NCI-H2227 (cell line): Measurements from ENCODE around the gene MAGIX.

ENCODE experiments used
- DNase-seq: peaks from one replicate; lab custom pipeline; 2025; ENCODE audit not compliant: unreplicated experiment; lab: John Stamatoyannopoulos, UW

Gene MAGIX

DNA sequence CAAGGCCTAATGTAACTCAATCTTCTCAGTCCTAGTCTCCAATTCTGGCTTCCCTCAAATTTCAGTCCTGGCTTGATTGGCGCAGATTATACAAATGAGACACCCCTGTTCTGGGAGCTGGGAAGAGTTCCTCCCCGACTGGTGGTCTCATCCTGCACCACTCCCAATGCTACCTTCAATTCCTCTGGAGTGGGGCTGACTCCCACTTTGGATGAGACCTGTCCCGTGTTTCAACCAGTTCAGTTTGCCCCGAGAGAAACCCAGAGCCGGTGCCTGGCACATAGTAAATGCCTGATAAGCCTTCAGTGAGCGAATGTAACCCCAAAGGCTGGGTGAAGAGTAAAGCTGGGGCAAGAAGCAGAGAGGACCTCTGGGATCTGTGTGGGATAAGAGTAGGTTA is 41.5 kb downstream of the MAGIX start:
- no peak for DNase-seq

DNA sequence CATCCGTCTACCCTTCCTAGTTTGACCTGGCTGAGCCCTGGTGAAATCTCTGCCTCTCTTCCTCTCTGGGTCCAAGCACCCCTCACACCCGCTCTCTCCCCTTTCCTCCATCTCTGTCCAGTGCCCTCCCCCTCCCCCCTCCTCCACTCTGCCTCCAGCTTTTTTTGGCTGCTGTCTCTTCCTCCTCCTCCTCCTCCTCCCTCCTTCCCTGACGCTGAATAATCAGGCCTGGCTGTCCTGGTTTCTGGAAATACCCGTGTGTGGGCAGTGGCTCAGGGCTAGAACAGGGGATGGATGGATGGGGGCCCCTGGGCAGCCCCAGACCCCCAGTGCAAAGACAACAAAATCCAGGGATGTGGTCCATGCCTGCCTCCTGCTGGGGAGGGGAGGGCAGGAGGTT is 42.2 kb downstream of the MAGIX start:
- no peak for DNase-seq

DNA sequence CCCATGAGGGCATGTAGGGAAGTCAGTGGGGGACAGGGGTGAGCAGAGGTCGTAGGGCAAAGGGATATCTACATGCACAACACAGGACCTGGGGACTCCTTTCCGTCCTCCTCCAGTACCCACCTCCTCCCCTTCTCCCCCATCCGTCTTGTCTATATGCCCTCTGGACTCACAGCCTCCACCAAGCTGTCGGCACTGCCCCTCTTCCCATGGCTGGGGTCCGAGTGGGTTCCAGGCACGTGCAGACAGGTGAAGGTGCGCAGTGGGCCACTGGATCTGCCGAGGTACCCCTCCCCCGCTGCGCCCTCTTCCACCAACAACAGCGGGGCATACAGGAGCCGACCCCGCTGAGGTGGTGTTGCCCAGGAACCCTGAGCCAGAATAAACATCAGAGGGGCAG is 42.9 kb downstream of the MAGIX start:
- no peak for DNase-seq

DNA sequence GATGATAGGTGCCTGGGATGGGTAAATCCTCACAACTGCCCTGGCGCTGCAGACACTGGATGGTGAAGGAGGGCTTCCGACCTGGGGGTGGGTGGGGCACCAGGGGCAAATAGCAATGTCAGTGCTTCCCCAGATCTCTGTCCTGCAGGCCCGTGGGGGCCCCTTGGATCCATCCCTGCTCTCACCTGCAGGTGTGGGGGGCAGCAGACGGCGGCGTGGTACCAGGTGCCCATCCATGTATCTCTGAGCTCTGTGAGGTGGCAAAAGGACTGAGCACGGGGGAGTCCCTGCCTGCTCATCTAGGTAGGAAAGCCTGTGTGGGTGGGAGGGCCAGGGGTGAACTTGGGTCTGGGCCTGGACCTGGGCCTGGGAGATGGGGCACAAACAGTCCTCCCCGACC is 44.0 kb downstream of the MAGIX start:
- DNase-seq: no peak

DNA sequence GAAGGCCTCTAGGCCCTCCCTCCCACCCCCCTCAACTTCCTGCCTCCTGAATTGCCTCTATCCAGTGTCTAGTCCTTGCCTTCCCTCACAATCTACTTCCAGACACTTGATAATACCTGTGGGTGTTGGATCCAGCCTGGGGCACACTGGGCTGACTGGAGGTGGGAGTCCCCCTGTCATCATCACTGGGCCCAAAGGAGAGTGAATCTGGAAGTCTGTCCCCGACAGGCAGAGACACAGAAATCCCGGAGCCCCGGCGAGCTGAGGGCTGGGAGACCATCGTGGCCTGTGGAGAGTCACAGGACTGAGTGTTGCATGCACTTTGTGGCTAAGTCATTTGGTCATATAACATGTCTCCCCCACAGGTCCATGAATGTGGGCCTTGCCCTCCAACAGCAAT is 45.8 kb downstream of the MAGIX start:
- no peak for DNase-seq

DNA sequence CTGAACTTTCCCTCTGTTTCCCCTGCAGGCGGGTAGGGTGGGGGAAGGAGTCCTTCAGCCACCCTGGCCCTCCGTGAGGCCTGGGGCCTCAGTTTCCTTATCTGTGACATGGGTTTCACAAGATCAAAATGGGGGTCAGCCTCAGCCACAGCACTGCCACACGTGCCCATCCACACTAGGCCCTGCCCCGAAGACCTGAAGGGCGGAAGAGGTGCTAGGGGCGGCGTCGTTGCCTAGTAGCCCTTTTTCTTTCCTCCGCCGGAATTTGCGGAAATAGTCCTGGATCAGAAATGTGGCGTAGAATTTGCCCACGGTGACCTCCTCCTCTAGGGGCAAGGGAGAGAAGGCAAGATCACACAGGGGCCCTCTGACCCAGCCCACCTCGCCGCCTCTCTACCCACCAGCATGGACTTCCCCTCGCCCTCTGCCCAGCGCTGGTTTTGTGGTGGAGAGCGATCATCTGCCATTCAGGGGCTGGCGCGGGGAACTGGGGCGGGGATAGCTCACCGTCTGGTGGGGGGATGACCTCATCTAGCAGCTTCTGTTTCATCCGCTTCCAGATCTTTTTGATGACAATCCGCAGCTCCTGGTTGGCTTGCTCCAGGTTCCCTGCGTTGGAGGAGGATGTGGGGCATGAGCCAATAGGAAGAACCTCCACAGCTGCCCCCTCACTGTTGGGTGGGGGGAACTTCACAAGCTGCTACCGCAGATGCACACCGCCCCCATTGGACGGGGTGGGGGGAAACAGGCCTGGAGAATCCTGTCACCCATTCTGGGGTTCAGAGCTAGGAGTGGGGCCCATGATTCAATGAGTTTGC is 47.1 kb downstream of the MAGIX start:
- no peak for DNase-seq

DNA sequence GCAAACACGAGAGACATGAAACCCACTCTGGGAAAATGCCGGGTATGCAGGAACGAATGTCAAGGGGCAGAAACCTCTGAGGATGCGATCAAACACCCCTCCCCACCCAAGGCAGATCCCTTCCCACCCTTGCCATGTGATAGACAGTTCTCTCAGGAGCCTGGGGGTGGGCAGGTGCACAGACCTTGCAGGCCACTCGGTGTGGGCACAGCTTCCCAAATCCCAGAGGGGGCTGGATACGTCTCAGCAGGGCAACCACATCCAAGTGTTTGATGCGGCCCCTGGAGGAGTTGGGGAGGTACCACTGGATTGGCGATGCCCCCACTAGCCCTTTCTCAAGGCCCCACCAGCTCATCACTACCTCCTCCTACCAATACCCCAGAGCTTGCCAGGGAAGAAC is 47.8 kb downstream of the MAGIX start:
- no peak for DNase-seq

DNA sequence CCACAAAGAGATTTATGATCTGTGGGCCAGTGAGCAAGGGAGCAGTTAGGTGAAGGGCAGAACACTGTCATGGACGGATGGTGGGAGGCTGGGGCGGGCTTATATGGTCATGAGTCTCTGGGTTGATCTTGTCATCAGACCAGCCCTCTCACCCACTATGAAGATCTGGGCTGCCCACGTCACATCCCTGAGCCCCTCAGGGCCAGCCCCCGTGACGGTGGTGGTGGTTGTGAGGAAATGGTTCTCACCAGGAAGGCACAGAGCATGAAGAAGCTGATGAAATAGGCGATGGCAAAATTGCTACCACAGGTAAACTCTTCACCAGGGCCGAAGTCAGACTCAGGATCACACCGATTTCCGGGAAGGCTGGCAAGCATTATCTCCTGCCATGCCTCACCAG is 48.5 kb downstream of the MAGIX start:
- DNase-seq: no peak

DNA sequence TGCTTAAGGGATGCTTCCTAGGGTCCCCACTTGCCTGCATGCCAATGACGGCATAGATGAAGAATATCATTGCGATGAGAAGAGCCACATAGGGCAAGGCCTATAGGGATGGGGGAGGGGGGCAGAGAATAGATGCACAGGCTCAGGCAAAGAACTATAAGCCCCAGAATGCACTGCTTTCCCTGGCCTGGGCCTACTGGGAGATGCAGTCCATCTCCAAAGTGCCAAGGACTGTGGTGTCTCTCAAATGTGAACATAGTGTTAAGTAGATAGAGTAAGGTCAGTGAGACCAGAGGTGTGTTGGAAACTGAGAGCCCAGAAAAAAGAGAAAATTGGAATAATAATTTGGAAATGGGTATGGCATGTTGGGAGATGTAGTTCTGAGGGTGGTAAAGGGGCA is 49.7 kb downstream of the MAGIX start:
- DNase-seq: no peak

DNA sequence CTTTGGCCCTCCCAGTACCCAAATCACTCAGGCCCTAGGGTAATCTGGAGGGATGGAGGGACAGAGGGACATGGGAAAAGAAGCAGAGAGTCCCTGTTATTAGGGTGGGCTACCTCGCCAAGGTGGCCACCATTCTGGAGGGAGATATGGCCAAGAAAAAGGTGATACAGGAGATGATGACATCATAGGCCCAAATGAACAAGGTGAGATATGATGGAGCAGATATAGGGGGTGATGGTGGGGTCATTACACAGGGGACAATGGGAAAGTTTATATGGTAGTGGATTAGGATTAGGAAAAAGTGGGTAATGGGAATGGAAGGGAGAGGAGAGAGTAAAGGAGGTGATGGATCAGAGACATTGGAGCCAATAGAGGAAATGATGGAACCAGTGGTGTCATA is 50.3 kb downstream of the MAGIX start:
- DNase-seq: no peak

DNA sequence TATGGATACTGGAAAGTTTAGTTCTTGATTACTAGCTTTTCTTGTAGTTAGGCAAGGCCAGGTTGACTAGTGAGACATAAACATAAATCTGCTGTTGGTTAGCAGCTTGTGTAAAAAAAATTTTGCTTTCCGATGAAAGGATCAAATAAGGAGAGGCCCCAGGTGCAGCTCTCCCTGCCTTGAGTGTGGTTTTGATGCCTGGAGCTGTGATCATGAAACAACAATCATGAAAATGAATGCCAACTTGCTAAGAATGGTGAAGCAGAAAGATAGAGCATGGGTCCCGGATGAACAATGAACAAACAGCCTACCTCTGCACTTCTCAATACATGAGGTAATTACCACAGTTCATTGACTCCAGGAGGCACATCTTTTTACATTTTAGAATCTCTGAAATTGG is 51.9 kb downstream of the MAGIX start:
- no peak for DNase-seq

DNA sequence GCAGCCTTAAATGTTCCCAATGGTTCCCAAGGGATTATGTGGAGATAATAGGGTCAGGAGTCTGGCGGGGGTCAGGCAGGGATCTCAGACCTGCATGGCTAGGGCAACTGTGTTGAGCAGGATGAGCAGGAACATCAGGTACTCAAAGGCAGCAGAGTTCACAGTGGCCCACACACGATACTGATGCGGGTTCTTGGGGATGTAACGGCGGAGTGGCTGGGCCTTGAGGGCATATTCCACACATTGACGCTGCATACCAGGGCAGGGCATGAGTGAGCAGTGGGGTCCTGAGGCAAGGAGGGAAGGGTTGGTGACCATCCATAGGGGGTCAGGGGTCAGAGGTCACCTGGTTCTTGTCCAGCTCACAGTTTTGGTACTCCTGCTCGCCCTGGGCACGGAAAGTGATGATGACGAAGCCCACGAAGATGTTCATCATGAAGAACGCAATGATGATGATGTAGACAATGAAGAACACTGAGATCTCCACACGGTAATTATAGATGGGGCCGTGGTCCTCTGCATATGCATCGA is 52.5 kb downstream of the MAGIX start:
- DNase-seq: no peak
